HFF-Myc (cell line): Measurements from ENCODE around the gene PRDM12.

ENCODE experiments used
- DNase-seq: peaks from one replicate; pipeline ENCODE4 v3.0.0-alpha.2; 2011; ENCODE audit warnings: low read depth; ENCODE audit errors: extremely low read depth
- H3K4me3 ChIP-seq: replicated peaks from 2 replicates; pipeline ENCODE4 v1.5.1; 2011; ENCODE audit warnings: low read depth, mild to moderate bottlenecking, control low read depth, low read length
- TF ChIP-seq, protein P1 (sequence below): IDR thresholded peaks from 2 replicates; pipeline ENCODE4 v1.5.1; 2012; ENCODE audit warnings: mild to moderate bottlenecking, low read depth, low read length, control low read depth; ENCODE audit errors: missing control alignments

Gene PRDM12

DNA sequence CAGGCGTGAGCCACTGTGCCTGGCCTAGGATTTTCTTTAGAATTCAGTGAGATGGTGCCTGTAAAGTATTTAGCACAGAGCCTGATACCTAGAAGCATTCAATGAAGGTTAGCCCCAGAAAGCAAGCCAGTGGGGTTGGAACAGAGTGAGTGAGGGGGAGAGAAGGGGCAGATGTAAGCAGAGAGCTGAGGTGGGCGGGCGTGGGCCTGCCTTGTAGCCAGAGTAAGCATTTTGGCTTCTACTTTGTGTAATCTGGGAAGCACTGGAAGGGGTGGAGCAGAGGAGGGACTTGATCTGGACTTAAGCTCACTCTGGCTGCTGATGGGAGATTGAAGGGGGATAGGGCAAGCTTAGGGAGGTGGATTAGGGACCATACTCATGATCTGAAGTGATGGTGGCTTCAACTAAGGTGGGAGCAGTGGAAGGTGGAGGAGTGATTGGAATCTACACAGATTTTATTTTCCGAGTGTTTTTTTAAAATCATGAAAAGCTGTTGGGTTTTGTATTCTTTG is 31.8 kb downstream of the PRDM12 start:
- no peak overlapping the region; the same call in 1 of the 2 replicates for H3K4me3 ChIP-seq
- DNase-seq = no peak
- TF ChIP-seq, protein P1, sequence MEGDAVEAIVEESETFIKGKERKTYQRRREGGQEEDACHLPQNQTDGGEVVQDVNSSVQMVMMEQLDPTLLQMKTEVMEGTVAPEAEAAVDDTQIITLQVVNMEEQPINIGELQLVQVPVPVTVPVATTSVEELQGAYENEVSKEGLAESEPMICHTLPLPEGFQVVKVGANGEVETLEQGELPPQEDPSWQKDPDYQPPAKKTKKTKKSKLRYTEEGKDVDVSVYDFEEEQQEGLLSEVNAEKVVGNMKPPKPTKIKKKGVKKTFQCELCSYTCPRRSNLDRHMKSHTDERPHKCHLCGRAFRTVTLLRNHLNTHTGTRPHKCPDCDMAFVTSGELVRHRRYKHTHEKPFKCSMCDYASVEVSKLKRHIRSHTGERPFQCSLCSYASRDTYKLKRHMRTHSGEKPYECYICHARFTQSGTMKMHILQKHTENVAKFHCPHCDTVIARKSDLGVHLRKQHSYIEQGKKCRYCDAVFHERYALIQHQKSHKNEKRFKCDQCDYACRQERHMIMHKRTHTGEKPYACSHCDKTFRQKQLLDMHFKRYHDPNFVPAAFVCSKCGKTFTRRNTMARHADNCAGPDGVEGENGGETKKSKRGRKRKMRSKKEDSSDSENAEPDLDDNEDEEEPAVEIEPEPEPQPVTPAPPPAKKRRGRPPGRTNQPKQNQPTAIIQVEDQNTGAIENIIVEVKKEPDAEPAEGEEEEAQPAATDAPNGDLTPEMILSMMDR = no peak

DNA sequence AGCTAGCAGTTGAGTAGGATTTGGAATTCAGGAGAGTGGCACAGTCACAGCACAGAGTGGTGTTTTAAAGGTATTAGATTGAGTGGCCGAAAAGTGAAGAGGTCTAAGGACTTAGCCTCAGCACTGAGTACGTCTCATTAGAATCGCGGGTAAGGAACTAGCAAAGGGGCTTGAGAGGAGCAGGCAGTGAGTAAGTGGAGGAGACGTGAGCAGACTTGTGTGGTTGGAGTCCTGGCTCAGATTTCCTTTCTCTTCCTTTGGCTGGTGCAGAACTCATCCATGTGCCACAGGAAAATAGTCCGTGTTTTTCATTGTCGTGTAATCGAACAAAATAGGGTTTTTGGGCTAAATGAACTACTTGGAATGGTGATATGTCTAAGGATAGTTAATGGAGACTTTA is 32.6 kb downstream of the PRDM12 start:
- H3K4me3 ChIP-seq = no peak overlapping the region
- no peak for DNase-seq
- TF ChIP-seq, protein P1 = no peak

DNA sequence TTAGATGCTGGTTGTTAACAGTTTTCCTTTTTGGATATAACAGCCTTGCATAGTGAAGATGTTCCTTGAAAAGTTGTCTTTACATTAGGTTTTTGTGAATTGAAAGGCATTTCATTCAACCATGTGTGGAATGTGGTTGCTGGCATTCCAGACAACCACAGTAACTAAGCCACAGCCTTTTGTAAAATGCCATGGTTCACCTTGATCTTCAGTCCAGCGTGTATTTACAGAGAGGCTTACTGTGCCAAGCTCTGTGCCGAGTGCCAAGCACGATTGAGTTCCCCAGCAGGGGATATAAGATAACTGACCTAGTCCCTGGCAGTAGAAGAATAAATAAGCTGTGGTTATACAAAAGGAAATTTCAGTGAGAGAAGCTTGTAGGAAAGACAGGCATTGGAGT is 34.1 kb downstream of the PRDM12 start:
- no peak overlapping the region for H3K4me3 ChIP-seq

DNA sequence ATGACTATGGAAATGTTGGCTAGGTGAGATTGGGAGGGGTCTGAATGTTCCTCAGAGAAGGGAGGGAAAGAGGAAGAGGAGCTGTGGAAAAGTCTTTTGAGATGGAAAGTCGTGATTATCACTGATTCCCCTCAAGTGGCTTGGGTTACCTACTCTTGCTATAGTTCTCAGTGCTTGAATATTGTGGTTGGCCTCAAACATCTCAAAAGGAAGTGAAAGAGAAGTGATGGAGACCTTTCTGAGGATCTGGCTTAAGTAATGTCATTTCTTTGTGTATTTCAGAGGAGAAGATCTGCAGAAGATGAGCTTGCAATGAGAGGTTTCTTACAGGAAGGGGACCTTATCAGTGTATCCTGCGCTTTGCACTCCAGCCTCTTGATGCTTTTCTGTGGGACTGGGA is 34.7 kb downstream of the PRDM12 start:
- H3K4me3 ChIP-seq = no peak overlapping the region
- TF ChIP-seq, protein P1 = no peak
- no peak for DNase-seq

More for the DNA sequence above, 34.1 kb downstream of the PRDM12 start:
- TF ChIP-seq, protein P1 = no peak
- DNase-seq = no peak

DNA sequence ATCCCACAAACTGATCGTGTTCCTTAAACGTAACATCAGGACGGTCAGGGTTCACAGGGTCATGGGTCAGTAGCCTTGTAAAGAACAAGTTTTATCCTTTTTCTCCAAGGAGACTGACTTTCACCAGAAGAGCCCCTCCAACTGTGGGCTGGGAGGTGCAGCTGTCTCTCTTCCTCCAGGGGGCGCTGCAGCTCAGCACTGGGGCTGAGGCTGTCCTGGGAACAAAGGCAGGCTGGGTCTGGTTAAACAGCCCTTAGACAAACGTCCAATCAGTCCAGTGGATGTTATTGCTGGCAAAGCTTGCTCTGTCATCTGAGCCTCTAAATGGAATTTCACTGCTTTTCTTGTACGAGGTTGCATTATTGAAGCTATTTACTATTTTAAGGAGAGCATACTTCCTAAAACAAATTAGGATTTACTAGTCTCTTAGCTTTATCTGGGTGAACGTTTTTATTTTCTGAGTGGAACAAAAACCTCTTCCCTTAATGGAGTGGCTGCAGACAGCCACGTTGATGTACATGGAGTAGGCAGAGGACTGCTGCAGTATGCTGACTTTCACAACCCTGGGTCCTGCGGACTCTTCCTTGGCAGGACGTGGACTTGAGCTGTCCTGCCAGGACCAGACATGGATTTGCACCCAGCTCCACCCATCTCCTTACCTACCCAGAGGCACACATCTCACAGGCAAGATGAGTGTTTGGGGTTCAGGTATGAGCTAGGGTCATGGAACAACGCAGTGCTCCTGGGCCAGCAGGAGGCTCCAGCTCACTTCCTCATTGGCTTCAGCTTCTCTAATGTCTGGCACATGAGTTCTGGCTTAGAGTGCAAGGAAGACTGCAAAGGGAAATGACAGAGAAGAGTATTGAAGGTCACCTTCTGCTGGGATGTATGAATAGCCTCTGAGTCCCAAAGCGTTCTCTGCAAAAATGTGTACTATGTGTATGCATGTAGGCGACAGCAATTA is 36.9 kb downstream of the PRDM12 start:
- H3K4me3 ChIP-seq = no peak overlapping the region
- peak; percentile 42 for DNase-seq
- TF ChIP-seq, protein P1 = peak; percentile 99

DNA sequence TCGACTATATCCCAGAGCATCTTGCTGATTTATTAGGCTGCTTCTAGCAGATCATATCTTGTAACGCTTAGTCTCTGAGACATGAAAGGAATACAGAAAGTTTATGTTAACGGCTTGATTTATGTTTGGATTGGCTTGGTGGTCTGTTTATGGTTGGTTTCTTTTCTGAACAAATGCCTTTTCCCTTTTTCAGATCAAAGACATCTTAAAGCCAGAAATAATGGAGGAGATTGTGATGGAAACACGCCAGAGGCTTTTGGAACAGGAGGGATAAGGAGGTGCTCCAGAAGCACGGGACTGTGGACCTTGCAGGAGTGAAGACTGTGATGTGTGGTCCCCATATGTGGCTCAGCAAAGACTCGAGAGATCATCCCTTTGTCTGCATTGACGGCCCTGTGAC is 39.1 kb downstream of the PRDM12 start:
- TF ChIP-seq, protein P1 = no peak
- H3K4me3 ChIP-seq = no peak overlapping the region
- DNase-seq = no peak
